LNCAP (cell line): Measurements from ENCODE around the gene LUZP2.

ENCODE experiments used
- TF ChIP-seq, protein P1 (sequence below): fragments of 450-650 bp; IDR thresholded peaks from 2 replicates; pipeline ENCODE4 v1.5.1; 2017; ENCODE audit warnings: mild to moderate bottlenecking

LUZP2 gene

DNA sequence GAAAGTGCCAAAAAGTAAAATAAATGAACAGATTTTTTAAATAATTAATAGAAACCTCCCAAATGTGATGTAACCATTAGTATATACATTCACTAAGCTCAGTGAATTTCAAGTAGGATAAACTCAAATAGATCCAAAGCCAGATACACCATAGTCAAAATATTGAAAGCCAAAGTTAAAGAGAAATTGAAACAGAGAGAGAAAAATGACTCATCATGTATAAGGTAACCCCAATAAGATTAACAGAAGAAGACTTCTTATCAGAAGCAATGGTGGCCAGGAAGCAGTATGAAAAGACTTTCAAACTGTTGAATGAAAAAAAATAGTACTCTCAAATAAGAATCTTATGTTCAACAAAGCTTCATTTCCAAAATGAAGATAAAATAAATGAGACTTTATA is 70.5 kb downstream of the LUZP2 start:
- TF ChIP-seq, protein P1, sequence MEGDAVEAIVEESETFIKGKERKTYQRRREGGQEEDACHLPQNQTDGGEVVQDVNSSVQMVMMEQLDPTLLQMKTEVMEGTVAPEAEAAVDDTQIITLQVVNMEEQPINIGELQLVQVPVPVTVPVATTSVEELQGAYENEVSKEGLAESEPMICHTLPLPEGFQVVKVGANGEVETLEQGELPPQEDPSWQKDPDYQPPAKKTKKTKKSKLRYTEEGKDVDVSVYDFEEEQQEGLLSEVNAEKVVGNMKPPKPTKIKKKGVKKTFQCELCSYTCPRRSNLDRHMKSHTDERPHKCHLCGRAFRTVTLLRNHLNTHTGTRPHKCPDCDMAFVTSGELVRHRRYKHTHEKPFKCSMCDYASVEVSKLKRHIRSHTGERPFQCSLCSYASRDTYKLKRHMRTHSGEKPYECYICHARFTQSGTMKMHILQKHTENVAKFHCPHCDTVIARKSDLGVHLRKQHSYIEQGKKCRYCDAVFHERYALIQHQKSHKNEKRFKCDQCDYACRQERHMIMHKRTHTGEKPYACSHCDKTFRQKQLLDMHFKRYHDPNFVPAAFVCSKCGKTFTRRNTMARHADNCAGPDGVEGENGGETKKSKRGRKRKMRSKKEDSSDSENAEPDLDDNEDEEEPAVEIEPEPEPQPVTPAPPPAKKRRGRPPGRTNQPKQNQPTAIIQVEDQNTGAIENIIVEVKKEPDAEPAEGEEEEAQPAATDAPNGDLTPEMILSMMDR: no peak

DNA sequence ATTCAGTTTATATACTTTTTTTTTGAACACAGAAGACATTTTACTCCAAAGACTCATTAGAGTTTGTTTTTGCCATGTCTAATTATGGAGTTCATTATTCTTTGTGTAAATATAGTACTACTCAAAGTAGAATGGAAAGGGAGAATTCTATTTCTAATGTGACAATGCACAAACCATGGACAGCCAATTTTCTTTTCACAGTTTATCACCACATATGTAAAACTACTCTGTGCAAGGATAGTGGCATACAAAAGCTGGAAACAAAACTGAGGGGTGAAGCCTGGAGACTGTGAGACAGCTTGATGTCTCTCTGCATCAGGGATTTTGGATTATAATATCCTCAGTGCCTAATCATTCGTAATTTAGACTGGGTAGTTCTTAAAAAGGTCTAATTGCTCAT is 75.5 kb downstream of the LUZP2 start:
- TF ChIP-seq, protein P1: no peak

DNA sequence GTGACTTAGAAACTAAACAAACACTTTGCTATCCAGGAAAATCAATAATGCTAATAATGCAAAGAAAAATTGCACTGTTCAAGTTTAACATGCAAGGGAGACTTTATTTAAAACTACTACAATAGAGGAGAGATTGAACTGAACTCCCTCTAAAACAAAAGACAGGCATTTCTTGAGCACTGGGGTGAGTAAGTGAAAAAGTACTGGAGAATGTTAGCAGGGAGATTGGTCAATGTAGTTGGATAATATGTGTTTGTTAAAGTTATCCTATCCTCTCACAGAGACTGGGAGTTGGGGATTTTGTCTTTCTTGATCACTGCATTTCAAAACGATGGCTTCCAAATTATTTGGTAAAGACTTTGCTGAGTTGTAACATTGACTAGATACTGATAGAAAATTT is 77.6 kb downstream of the LUZP2 start:
- TF ChIP-seq, protein P1: no peak

DNA sequence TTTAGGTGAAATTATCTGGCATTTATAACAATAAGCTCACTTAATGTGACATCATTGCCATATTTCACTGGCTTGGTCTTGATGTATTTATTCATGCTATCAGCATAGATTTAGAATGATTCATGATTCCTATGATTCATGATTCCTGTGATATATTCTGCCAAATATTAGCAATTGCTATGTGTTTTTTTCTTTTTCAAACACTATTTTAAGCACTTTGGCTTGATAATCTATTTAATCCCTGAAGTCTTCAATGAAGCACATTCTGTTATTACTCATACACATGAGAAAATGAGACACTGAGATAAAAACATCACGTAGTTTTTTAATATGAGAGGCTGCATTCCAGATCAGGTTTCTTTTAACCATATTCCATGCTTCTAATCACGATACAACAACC is 78.5 kb downstream of the LUZP2 start:
- TF ChIP-seq, protein P1: no peak

DNA sequence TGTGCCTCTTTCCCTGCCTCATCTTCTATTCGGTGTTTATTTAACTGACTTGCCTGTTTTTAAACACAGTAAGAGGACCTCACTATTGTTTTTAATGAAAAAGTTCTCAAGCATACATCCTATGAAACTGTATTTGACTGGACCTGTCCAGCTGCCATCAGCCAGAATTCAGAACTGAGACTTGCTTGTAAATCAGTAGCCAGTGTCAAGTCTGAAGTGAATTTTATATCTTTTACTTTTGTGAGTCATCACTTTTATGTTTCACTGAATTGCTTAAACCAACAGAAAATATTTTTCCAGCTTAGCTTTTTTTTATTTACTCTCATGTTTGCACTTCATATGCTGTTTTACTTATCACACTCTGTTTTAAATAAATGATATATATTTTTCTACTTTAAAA is 88.3 kb downstream of the LUZP2 start:
- TF ChIP-seq, protein P1: no peak

DNA sequence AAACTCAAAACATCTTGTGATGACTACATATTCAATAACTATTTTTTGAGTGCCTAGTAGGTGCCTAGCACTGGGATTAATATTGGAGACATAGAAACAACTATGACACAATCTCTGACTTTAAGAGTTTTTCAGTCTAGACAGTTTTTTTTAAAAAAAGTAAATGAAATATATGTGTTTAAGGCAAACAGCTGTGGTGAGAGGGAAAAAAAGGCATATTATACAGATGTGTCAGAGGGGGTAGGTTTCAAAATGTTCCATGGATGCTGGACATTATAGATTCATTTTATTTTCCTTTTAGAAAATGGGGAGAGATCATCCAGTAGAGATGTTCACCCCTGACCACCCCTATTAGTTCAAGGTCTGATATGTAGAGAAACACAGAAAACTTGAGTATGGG is 90.8 kb downstream of the LUZP2 start:
- TF ChIP-seq, protein P1: no peak

DNA sequence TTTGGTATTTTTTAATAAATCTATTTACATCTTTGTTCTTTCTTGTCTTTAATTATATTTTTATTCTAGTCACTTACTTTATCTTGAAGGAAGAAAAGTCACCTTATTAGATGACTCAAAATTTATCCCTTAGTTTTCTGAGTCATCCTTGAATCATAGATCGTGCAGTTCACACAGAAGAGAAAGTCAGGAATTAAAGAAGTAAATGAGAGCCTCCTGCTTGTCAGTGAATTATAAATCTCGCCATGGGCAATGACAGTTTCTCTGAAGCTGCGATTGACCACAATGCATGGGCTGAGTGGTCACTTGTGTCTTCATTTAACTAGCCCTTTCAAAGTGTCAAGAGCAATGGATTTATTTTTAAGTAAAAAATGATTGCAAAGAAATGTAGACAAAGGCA is 91.2 kb downstream of the LUZP2 start:
- TF ChIP-seq, protein P1: no peak

DNA sequence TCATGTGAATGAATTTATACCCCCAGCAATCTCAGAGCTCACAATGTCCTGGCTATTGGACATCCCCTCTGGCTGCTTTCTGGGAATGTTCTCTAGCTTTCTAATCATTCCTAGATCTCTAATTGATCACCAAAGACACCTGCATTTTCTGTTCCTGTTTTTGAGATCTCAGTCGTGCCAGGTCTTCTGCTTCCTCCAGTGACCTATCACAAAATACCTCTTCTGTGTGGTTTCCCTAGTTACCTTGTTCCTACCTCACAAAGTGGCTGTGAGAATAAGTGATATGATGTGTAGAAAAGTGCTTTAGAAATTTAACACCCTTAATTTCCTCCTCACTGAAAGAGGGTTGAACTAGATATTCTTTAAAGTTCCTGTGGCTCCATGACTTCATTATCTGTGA is 92.2 kb downstream of the LUZP2 start:
- TF ChIP-seq, protein P1: no peak
